GM19438 (cell line): ENCODE results near the gene RNF8.
"Not testable (repeated sequence)": the region's sequence is repeated elsewhere in the genome, so short reads cannot be mapped to it uniquely, and the experiment has no call there.

Experiments used
- ATAC-seq: cut with Tn5 transposase; IDR thresholded peaks from one replicate; pipeline ENCODE4 v1.9.1; 2021; ENCODE audit warnings: low read depth; ENCODE audit not compliant: unreplicated experiment

Gene RNF8

DNA sequence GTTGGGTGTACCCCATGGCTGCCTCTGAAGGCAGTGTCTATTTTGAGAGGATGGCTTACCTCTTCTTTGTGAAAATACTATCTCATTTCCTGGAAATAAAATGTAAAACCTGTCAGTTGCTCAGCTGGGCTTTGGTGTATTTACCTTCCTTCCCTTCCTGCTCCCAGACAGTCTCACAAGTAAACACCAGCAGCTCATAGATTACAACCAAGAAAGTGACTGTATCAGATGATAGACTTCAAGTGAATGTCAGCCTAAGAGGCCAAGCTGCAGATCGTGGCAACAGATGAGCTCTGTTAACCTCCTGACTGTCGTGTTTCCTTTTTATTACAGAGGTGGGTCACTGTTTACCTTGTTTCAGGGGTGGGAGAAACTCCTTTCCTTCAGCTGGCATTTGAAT lies 37.3 kb downstream of the RNF8 start:
- no peak for ATAC-seq

DNA sequence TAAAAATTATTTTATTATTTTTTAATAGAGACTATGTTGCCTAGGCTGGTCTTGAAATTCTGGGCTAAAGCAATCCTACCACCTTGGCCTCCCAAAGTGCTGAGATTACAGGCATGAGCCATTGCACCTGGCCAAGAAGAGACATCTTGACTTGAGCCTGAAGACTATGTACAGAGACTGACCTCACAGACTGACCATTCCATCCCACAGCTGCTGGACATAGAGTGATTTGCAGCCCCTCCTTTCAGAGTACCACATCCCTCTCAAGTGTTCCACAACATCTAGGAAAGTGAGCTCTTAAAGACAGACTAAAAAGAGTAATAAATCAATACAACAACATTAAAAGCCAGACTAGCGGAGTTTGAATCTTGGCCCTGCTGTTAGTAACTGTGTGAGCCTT lies 39.0 kb downstream of the RNF8 start:
- ATAC-seq, result no peak

DNA sequence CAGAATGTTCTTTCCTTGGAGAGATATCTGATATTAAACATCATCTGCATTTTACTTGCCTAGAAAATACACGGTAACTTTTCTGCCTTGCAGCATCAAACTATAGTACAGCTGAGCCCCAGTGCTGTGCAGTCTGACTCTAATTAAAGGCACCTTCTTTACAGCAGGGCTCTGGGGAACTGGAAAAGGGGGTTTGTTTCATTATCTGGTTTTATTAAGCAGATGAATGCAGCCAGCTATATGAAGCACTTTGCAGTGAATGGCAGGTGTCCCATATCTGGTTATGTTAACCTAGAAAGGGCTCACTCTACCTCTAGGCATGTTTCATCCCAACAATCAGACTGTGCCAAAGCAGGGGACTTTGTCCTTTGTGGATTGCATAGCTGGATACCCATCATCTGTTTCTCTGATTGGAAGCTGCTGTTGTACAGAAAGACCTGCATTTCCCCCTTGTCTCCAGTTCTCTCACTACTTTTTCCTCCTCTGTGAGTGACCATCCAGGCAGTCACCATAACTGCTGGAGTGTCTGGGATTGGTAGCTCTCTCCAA lies 39.7 kb downstream of the RNF8 start:
- ATAC-seq, result no peak

DNA sequence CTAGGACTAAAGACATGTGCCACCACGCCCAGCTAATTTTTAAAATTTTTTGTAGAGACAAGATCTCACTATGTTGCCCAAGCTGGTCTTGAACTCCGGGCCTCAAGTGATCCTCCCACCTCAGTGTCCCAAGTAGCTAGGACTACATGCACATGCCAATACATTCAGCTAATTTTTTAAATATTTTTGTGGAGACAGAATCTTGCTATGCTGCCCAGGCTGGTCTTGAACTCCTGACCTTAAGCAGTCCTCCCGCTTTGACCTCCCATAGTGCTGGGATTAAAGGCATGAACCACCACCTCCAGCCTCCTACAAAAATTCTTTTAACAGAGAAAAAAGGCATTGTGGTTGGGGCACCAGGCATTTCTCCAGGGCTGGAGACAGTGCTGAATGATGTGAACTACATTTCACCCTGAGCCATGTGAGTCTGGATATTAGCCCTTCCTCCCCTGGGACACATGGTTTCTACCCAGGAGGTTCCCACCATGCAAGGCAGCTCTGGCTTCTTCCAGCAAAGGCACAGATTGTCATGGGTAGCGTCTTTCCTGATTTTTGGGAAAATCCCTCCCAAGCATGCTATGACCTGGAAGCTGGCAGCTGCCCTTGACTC lies 42.9 kb downstream of the RNF8 start:
- ATAC-seq, result no peak

DNA sequence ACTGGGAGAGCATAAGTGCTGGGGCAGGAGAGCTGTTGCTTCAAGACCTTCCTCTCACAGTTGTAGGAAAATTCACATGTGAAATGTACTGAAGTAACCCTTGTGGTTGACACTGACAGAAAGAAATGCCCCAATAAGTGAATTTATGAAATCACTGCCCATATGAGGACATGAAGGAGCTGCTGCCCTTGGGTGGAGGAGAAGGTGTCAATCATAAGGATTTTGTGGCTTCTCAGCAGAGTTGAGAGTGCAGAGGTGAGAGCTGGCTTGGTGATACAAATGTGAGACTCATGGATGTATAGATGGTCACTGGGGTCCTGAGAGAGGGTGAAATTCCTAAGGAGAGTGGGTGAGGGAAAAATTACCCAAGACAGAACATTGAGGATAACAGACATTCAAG lies 45.3 kb downstream of the RNF8 start:
- ATAC-seq, result no peak

DNA sequence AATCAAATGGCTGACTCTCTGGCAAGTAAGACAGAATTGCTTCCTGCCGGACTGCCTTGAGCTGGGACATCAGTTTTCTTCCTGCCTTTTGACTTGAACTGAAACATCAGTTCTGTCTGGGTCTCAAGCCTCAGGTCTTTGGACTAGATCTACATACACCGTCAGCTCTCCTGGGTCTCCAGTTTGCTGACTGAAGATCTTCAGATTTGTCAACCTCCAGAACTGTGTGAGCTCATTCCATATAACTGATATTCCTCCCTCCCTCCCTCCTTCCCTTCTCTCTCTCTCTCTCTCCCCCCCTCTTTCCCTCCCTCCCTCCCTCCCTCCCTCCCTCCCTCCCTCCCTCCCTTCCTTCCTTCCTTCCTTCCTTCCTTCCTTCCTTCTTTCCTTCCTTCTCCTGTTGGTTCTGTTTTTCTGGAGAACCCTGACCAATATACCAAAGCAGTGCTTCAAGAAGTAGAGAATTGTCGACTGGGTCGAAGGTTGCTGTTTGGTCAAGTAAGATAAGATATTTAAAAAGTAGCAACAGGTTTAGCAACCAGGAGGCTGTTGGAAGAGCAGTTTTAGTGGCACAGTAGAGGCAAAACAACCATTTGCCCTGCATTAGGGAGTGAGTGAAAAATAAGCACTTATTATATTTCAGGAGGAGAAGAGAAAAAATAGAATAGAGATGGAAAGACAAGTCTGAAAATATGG lies 46.2 kb downstream of the RNF8 start:
- ATAC-seq, result no peak

DNA sequence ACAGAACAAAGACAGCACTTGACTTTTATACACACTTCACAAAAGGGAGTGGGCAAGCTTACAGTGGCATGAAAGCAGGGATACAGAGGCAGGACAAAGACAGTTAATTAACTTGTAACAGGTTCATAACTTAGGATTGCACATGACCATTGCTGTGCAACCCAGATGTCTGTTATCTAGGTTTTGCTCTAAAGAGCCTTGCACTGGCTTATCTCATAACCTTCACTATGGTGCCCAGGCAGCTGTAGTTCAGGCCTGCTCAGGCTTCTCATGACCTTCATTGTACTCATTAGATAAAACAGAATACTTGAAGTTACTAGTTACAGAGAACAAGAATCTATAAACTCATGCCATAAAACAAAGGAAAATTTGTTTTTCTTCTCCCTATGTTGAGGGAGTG lies 47.9 kb downstream of the RNF8 start:
- not testable (repeated sequence) for ATAC-seq

DNA sequence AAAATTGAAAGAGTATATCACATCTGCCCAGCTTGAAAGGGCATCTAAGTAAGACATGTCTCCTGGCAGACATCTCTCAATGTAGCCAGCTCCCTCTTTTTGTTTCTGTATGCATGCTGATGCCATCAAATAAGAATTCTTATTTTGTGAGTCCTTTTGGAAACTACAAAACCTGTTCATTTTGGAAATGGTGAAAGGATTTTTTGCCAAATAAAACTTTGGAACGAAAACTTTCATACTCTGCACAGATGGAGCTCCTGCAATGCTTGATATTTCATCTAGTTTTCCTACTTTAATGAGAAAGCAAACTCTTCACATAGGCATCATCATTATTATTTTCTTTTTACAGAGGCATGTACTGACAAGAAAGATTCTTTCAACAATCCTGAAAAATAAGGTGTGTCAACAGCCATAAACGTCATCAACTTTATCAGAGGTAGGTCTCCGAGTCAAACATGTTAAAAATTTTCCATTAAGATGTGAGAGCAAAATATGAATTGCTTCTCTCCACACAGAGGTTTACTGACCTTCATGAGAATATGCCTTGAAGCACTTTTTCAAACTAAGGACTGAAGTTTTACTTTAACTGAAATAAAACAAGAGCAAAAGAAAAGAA lies 53.1 kb downstream of the RNF8 start:
- ATAC-seq, result no peak

DNA sequence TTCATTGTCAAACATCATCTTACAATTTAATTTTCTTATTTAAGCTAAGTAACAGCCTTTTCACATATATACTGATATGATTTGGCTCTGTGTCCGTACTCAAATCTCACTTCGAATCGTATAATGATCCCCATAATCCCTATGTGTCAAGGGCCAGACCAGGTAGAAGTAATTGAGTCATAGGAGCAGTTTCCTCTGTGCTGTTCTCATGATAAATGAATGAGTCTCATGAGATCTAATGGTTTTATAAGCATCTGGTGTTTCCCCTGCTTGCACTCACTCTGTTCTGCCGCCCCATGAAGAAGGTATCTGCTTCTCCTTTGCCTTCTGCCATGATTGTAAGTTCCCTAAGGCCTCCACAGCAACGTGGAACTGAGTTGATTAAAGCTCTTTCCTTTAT lies 54.2 kb downstream of the RNF8 start:
- no peak for ATAC-seq

DNA sequence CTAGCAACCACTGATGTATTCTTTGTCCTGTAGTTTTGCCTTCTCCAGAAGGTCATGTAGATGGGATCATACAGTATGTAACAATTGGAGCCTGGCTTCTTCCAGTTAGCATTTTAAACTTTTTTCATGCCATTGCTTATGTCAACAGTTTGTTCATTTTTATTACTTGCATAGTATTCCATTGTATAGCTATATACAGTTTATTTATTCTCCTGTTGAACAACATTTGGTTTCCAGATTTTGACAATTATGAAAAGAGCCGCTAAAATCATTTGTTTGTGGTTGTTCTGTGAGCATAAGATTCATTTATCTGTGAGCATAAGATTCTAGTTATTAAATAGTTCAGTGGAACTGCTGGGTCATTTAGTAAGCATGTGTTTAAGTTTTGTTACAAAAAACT lies 55.7 kb downstream of the RNF8 start:
- ATAC-seq, result no peak

DNA sequence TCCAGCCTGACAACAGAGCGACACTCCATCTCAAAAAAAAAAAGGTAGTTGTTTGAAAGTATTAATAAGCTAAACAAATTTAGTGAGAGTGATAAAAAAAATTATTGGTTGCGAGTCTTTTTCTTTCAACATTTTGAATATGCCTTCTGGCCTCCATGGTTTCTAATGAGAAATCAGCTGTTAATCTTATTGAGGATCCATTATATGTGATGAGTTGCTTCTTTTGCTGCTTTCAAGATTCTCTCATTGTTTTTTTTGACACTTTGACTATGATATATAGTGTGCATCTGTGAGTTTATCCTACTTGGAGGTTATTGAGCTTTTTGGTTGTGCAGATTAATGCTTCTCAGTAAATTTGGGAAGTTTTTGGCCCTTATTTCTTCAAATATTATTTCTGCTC lies 63.6 kb downstream of the RNF8 start:
- no peak for ATAC-seq

DNA sequence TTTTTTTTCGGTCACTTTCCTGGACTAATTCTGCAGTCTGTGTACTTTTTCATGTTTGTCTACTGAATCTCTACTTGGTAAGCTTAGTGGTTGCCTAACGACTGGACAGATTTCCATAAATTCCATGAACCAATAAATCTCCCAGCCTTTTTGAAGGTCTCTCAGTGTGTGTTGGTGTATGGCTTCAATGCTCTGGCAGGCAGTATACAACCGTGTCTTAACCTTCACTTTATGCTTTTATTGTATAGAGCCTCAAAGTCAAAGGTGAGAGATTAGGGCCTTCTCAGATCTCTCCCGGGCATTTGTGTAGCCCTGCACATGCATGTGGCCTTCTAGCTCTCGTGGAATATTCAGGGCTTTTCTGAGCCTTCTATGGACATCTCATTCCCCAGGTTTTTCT lies 64.9 kb downstream of the RNF8 start:
- no peak for ATAC-seq

DNA sequence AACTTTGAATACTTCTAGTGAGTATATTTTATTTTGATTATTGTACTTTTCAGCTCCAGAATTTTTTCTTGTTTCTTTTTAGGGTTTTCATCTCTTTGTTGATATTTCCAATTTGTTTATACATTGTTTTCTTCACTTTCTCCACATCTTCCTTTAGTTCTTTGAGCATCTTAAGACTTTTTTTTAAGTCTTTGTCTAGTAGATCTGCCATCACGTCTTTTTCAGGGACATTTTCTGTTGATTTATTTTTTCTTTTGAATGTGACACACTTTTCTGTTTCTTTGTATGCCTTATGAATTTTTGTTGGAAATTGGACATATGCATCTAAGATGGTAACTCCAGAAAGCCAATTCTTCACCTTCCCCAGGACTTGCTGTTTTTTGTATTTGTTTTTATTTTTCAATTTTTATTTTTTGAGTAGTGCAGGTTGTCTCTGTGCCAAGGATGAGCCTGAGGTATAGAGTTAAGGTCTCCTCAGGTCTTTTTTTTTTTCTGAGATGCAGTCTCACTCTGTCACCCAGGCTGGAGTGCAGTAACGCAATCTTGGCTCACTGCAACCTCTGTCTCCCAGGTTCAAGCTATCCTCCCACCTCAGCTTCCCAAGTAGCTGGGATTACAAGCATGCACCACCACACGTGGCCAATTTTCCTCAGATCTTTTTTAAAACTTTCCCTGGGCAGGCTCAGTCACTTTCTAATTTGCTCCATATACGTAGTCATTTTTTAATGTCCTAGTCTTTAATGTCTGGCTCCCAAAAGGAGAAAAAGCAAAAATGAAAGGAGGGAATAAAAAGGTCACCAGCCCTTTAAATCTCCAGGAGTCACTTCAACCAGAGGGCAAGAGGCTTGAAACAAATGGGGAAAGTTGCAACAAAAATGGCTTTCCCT lies 72.5 kb downstream of the RNF8 start:
- ATAC-seq, result no peak

DNA sequence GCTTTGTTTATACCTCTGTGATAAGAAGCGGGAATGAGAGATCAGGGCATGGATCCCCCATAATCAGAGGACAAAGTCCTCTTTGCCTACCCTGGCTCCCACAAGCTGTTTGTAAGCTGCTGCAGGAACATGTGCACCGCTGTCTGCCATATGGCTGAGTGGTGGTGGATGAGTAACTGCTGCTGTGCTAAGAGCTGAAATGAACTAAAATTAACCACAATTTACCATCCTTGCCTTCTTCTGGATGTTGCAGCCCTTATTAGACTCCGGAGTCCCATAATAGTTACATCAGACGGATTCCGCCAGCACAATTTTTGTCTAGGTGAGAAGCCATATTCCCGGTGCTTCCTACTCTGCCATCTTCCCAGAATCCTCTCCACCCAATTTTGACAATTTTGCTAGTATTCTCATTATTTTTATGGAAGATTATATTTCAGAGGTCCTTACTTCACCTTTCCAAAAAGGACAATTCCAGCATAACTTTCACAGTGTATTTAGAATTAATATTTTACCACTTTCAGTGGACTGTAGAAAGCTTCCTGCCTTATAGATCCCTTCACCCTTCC lies 73.2 kb downstream of the RNF8 start:
- no peak for ATAC-seq

DNA sequence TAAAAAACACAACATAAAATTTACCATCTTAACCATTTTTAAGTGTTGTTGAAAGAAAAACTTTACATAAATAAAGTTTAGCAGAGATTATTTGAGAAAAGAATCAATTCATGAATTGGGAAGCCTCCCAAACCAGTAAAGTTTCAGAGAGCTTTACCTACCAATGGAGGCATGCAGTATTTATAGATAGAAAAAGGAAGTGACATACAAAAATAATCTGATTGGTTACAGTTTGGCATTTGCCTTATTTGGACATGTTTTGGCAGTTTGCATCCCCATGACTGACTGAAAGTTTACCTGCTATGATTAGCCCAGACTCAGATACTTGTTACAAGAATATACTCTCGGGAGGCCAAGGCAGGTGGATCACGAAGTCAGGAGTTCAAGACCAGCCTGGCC lies 75.6 kb downstream of the RNF8 start:
- ATAC-seq, result no peak

DNA sequence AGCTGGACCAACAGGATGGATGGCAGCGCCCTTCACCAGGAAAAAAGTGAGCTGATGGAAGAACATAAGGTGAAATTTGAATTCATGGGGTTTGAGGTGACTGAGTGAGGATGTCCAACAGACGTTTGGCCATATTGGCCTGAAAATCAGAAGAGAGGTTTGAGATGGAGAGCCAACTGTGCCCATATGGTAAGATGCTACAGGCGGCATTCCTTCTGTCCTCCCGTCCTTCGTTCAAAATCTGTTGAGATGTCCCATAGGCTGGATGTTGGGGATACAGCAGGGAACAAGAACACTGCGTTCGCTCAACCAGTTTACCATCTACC lies 78.8 kb downstream of the RNF8 start:
- ATAC-seq, result no peak

DNA sequence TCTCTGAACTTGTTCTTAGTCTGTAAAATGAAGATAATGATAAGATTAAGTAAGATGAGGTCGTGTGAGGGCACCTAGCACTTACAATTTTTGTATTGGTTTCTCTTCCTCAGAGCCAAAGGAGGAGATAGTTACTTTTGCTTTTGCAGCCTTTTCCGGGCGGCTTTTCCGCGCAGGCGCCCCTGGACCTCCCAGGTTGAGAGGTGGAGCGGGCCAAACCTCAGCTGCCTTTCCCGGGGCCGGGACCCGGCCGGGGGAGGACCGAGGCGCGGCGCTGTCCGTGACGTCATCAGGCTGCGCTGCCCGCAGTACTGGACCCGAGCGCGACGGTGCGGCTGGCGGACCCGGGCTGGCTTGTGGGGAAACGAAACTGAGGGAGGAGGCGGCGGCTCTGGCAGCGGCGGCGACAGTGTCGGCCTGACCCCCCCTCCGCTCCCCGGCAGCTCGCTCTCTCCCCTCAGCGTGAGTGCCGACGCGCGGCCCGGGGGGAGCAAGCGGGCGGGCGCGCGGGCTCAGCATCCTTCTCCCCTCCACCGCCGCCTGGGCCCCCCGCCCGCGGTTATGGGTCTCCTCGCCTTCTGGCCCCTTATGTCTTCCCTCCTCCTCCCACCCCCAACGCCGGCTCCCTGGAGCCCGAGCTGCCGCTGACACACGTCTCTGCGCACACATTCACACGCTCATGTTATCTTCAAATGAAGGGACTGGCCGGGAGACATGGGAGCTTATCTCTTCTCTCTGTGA lies 79.3 kb downstream of the RNF8 start, which contains the start of gene CMTR1:
CMTR1 (plus strand) TSS at position 306 of the 741 bp plus-strand sequence. CDS start 2,409 bp downstream, outside the sequence.
- peak; percentile 77 for ATAC-seq

DNA sequence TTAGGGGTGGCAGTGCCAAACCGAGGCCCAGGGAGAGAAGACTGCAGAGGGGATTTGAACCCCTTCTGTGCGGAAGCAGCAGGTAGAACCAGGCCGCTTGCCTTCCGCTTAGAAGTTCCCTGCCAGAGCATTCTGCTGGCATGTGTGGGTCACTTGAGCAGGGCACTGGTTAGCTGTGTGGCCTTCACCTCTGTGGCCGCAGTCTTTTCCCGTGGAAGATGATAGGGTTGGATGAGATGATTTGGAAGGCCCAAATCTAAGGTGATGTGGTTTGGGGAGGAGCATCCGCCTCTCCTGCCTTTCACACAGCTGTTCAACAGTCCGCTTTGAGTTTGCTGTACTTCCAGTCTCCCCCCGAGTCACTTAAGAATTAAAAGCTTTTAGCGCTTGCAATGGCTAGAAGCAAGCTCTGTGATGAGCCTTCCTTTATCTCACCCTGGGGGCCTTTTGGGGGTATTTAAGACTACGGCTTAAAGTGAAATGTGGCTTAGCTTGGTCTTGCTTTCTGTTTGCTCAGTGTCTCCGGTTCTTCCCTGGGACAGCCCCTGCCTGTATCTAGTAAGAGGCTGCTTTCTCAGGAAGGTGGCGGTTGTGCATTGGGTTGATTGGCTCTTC lies 80.0 kb downstream of the RNF8 start:
- peak; percentile 28 for ATAC-seq

DNA sequence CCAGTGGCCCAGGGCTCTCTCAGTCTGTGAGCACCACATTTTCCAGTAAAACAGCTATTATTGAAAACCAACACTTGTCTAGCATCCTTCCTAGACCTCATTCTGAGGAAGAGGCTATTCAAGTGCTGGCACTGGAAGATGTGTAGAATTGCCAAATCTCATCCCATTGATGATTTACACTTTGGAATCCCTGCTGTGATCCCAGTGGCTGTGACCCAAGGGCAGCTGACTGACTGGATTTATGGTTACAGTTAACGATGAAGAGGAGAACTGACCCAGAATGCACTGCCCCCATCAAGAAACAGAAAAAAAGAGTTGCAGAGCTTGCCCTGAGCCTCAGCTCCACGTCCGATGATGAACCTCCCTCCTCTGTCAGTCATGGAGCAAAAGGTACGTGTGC lies 81.6 kb downstream of the RNF8 start:
- ATAC-seq, result no peak

DNA sequence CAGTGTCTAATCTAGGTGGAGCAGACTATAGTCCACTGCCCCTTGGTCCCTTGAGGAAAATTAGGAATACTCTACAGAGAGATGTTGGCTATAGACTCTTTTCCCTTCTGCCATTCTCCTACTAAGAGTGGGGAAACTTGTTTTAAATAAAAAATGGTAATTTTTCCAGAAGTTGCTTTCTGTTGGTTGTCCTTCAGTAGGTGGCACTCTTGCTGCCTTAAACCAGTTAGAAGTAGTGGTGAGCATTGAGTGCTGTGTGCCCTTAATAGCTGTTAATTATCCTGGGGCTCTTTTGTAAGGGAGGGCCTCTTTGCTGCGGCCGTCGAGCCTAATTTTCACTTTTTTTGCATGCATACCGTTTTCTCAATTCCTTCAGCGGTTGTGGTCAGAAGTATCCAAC lies 82.0 kb downstream of the RNF8 start:
- no peak for ATAC-seq
